GM19043 (cell line): ENCODE measurements around the gene KXD1.
"Not testable (repeated sequence)": the region's sequence is repeated elsewhere in the genome, so short reads cannot be mapped to it uniquely, and the experiment has no call there.

Experiments used
- ATAC-seq: cut with Tn5 transposase; IDR thresholded peaks from one replicate; pipeline ENCODE4 v1.9.1; 2021; ENCODE audit warnings: low read depth; ENCODE audit not compliant: unreplicated experiment

The KXD1 gene

DNA sequence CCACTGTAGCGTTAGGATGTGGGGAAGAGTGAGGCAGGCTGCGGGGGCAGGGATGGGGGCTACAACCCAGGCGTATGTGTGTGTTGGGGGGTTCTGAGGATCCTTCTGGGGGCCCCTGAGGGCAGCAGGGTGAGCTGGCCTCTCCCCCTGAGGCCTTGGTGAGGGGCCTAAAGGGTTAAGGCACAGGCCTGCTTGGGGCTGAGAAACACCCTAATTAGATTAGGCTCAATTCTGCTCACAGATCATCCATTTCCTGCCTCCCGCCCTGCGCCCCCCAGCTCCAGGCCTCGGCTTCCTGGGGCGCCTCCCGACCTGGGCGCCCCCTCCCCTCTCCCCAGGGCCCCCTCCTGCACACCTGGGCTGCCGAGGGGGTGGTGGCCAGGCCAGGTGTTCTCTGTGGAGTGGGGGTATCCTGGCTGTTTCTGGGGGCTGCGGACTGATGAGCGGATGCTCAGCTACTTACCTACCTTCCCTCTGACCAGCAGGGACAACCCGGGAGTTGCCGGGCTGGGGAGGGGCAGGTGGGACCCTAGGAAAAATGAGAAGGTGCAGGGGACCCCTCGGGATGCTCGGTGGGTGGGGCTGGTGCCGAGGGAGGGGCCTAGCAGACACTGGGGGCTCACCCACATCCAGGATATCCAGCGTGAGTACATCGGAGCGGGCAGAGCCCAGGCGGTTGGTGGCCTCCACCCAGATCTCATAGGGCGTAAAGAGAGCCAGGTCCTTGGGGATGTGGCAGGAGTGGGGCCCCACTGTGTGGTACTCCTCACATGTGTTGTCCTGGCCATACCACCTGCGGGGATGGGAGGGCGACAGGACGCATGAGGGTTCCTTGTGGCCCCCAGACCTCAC, 40.4 kb downstream of the KXD1 start:
- no peak for ATAC-seq

DNA sequence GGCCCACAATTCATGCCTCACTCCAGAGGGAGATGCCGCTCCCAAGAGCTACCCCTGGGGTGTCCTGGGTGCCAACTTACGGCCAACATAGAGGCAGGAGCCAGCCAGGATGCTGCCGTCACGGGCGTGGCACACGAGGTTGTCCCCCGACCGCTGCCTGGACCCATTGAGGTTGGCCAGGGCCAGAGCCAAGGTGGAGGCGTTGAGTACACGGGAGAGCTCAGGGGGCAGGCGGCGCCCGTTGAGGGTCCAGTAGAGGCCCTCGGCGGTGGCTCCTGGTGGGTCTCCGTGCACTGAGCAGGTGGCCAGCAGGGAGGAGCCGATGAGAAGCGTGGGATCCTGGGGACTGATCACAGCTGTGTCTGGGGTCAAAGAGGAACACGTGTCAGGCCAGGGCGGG, 41.8 kb downstream of the KXD1 start:
- ATAC-seq: no peak

DNA sequence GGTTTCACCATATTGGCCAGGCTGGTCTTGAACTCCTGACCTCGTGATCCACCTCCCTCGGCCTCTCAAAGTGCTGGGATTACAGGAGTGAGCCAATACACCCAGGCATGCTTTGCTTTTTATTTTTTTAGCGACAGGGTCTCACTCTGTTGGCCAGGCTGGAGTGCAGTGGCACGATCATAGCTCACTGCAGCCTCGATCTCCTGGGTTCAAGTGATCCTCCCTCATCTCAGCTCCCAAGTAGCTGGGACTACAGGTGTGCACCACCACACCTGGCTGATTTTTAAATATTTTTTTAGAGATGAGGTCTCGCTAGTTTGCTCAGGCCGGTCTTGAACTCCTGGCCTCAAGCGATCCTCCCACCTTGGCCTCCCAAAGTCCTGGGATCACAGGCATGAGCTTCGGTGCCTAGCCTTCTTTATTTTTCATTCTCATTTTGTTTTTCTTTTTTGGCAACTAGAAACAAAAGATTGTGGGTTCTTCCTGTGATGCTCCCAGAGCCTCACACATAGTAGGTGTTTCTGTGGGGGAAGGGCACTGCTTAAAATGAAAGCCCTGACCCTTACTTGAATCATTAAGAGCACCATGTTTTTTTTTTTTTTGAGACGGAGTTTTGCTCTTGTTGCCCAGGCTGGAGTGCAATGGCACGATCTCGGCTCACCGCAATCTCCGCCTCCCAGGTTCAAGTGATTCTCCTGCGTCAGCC, 43.2 kb downstream of the KXD1 start:
- not testable (repeated sequence) for ATAC-seq

DNA sequence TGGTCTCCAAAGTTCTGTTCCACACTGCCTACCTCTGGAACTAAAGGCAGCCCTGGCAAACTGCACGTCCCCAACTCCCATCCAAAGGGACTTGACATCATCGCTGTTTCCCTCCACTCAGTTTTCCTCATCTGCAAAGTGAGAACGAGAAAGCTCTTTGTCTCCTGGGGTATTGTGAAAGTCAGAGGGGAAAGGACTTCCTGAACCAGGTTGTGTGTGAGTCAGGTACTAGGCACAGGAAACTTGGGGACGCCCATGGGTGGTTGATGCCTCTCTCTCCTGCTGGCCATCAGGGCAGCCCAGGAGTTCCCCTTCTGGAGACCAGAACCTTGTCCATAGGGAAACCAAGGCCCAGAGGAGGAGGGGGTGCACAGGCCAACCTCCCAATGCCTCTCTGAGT, 44.2 kb downstream of the KXD1 start:
- no peak for ATAC-seq

DNA sequence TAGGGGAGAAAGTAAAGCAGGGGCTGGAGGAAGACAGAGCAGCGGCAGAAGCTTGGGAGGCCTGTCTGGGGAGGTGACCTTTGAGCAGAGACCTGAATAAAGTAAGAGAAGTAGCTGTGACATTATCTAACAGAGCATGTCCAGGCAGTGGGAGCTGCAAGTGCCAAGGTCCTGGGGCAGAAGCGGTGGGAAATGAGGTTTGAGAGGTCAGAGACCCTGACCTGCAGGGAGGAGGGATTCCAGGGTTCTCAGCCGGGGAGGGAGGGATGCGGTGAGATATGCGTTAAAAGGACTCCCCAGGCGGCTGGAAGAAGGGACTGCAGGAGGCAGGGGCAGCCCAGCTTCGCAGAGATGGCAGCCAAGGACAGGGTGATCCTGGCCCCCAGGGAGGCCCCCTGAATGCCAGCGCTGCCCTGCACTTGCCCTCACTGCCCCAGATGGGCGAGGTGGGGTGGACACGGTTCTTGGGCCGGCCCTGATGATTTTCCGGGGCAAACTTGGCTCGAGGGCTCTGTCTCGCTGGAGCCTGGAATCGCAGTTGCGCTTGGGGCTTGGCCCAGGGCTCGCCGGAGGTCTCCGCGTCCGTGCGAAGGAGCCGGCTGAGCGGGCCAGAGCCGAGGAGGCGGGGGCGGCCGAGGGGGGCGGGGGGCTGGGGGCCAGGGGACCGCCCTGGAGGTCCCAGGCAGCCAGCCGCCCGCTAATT, 45.7 kb downstream of the KXD1 start:
- no peak for ATAC-seq

DNA sequence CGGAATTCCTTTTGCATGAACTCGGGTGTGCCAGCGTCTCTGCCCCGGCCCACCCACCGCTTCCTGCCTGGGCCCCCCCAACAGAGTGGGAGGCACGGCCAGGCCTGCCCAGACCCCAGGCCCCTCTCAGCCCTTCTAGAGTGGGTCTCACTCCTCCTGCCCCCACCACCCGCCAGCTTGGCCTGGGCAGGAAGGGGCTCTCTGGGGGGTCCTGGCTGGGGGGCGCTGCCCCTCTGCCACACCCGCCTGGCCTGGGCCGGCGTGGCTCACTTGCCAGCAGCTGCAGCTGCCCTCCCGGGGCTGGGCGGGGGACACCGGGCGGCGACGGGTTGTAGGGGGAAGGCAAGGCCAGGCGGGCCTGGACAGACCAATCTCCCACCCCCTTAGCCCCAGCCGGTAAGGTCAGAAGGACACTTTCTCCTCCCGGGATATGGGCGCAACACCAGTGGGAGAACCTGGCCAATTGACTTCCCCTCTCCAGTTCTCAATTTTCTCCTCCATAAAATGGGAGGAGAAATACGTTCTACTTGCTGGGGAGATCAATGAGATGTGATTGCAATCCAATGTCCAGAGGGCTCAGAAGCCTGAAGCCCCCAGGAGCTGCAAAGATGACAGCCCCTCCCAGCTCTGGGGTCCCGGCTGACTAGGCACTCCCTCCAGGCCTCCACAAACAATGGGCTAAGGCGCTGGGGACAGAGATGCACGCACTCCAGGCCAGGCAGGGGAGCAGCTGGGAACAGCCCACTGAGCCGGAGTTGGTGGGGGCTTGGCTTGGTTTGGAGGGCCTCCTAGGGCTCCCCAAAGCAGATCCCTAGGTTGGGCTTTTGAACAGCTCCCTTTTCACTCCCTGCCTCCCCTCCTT, 46.5 kb downstream of the KXD1 start:
- no peak for ATAC-seq

DNA sequence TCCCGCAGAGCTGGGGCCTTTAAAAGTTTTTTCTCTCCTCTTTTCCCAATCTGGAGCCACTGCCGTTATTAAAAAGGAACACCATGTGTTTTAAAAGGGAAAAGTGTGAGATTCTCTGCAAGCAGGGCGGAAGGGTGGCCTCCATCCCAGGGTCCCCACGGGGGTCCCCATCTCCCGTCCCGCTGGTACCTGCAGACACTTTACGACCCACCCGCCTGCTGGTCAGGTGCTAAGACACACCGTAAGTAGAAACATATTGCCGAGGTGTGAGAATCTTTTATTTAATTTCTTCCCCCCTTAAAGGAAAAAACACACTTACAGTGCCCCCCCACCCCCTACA, 47.1 kb downstream of the KXD1 start:
- ATAC-seq: no peak

DNA sequence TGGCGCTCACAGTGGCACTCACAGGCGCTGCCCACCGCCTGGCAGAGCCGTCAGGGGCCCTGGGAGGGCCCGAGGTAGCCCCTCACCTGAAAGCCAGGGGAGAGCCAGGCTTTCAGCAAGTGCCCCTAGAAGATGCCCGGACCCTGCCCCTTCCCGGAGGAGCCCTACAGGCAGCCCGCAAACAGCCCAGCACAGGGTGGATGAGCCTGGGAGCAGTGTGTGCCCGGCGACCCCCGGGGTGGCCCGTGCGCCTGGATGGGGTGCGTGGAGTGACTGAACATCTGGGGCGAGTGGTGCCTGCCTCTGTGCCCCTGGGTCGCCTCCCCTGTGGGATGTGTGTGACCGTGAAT, 47.5 kb downstream of the KXD1 start:
- no peak for ATAC-seq

DNA sequence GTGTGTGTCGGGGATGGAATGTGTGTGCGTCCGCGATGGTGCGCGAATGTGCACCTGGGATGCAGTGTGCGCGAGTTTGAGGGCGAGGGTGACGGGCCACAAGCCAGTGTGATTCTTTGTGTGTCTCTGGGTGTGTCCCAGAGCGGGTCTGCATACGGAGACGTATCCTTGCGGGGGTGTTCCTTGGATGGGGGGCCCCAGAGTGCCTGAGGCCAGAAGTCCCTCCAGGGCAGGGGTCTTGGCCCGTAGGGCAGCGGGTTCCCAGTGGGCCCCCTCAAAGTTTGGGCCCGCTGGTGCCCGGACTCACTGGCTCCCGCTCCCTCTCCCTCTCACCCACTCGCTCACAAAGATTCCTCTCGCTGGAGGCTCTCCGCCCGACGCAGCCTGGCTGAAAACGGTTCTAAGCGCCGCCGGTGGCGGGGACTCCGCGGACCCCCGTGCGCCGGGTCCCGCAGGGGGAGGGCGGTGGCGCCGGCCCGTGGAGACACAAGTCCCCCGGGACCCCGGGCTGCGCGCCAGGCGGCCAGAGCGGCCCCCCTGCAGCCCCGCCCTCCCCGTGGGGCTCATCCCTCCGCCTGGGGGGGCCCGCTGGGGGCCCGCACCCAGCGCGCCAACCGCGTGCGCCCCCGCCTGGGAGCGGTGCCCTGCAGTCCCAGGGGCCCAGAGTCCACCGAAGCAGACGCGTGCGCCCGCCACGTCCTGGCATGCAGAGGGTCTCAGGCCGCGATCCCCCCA, 48.0 kb downstream of the KXD1 start:
- ATAC-seq: no peak

DNA sequence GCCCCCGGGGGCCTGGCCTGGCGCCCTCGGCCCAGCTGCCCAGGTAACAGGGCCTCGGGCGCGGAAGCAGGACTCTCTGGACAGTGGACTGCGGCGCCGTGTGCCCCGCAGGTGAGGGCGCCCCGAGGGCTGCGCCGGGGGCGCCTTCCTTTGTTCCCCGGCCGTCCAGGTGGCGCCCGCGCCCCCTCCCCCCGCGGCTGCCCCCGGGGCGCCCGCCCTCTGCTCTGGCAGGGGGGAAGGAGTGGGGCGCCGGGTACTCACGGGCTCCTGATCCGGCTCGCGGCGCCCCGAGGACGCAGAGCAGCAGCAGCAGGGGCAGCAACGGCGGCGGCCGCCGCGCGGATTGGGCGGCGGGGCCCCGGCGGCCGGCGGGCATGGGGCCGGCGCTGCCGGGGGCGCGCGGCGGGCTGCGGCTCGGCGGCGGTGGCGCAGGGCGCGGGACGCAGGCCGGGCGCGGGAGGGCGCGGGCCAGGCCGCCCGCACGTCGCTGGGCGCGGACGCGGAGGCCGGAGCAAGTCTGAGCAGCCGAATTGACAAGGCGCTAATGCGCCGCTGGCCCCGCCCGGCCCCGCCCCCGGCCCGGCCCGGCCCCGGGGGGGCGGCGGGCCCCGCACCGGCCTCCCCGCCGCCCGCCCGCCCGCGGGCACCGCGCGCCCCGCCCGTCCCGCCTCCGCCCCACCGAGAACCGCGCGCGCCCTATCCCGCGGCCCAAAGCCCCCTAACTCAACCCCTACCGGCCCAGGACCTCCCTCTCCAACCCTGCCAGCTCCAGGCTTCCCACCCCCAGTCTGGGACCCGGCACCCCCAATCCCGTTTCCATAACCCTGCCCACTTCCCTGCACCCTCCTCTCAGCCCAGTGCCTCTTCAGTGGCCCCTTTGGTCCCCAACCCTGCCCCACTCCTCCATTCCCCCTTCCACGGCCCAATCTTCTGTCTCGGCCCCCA, 48.9 kb downstream of the KXD1 start, which contains the start of gene CRLF1:
Gene CRLF1 (minus strand): TSS at position 519 of the 945 bp plus-strand sequence. CDS start 143 bp downstream, at position 376.
- ATAC-seq: no peak

DNA sequence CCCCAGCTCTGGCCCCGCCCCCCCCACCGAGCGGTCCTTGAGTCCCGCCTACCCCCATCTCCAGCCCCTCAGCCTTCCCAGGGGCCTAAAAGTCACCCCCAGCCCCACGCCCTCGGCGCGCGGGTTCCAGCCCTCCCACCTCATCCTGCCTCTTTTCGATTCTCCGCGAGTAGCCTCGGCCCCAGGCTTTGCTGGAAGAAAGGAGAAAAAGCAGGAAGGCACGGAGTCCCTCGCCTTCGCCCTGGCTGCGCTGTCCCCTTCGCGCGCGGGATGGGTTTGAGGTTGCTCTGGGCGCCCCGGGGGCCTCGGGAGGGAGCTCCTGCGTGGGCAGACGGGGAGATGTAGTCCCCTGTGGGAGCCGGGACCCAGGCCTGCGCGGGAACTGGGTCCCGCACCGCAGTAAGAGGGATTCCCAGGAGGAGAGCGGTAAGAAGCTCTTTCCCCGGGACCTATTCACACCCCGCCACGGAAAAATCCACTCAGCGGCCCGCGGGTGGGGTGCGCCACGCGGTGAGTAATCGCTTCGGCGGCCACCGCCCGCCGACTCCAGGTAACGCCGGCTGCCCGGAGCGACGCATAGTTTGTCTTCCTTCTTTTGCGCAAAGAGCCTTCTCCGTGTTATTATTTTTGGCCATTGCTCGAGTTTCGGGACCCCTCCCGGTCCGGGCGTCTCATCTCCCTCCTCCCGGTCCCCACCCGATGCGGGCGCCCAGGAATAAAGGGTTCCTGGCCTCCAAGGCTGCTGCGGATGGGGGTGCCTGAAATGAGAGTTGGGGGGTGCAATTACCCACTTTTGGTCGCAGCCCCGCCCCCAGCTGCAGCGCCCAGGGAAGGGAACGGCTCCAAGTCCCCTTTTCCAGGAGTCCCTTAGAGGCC, 49.8 kb downstream of the KXD1 start:
- no peak for ATAC-seq

DNA sequence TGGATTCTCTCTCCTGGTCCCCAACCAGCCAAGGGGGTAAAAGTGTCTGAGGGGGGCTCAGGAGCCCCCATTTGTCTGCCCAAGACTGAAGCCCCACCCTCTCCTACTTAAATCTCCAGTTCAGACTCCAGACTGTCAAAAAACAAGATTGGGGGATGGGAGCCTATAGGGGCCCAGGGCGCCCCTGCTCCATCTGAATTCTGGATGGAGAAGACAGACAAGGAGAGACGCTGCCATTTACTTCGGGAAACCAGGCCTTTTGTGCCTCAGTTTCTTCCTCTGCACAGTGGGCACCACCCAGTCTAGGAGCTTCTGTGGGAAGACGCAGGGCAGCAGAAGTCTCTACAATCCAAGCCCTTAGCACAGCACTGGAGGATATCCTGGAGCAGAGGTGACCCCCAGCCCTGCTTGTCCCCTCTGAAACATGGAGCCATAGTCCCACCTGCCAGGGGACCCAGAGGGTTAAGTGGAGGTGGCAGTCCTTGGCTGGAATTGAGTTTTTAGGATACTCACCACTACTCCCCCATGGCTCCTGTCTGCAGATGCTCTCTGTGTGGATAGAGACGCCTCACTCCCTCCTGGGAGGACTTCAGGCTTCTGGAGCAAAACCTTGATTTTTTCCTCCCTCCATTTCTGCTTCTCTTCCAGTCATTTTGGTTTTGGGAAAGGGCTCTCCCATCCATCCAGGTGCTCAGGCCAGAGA, 50.6 kb downstream of the KXD1 start:
- ATAC-seq: no peak

DNA sequence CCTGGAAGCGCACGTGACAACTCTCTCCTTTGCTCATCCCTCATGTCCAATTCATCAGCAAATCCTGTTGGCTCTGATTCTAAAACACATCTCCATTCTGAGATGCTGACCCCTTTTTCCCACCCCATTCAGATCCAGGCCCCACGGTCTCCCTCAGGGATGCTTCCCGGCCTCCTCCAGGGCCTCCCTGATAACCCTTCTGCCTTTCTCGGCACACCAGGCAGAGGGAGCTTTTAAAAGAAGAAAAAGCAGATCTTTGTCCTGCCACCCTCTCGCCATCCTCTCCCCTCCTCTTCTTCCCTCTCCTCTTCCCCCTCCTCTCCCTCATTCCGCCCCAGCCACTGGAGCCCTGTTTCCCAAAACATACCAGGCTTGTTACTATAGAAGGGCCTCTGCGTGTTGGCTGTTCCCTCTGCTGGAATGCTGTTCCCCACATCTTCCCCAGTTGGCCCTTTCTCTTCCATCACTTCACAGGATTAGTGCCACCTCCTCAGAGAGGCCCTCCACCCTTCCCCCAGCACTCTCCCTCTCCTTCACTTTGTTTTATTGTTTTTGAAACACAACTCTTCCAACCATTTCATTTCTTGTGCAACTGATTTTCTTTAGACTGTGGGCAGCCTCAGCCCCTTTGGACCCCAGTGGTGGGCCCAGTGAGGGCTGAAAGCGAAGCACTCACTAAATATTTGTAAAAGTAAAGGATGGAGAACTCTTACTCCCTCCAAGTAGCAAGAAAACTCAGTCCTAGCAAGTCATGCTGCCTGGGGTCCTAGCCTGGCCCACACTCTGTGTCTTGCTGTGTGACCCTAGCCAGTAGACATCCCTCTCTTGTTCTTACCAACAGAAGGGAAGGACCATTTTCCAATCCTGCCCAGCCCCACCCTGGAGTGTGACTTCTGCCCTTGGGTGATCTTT, 51.4 kb downstream of the KXD1 start:
- ATAC-seq: no peak

DNA sequence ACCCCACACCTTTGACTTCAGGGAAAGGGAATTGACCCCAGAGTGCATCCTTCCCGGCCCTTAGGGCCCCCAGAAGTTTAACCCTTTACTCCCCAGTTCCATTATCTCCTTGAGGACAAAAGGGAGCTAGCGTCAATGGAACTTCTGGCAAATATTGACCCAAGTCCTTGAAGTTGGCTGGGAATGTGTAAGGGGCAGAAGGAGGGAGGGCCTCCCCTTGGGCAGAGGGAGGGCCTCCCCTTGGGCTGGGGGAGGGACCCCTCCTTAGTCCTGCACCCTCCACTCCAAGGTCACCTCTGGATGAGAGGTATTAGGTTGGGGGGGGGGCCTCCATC, 52.0 kb downstream of the KXD1 start:
- no peak for ATAC-seq

DNA sequence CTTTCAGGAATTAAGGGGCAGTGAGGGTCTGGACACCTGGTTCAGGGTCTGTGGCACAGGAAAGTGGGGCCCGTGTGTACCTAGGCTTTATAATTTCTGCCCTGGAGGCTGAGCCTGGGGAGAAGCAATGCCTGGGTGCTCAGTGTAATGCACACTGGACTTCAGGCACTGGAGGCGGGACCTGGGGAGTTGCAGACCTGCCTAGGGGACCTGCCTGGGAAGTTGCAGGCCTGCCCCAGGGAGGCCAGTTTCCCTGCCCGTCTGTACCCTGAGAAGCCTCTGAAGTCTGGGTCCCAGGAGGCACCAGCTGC, 52.5 kb downstream of the KXD1 start:
- no peak for ATAC-seq

DNA sequence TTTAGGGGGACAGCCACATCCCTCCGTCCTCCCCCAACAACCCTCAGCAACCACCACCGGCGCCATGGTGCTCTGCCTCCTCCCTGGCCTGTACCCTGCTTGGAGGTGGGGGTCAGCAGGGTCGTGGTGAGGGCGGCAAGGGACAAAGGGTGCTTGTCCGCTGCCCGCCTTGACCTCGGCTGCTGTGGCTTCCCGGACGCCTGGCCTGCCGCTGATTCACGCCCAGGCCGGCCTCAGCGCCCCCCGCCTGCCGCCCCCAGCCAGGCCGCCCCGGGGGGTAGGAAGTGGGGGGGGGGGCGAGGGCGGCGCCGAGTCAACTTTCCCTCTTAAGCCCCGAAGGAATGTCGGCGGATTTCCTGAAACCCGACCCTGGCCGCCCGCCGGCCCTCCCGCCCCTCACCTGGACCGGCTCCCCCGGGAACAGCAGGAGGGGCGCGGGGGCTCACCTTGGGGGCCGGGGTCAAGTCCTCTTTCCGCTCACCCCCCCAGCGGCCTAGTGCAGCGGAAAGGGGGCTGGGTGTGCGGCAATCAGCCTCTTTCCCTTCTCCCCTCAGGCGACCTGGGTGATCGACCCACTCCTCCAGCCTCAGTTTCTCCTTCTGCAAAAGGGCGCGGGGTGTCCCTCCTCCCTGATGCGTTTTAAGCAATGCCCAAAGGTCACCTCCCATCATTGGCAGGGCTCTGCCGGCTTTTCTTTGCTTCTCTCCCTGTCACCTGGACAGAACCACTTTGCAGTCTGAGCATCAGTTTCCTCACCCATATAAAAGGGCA, 53.1 kb downstream of the KXD1 start:
- ATAC-seq: no peak
